HepG2 (cell line): ENCODE measurements around the gene TPD52L2. TPM values are rescaled to one million over a fixed set of nuclear protein-coding genes. Genes with fewer than 3 reads are reported as not detected.

Source experiments
- HMGXB4 ChIP-seq, 2 experiments: sonication (generic) in 1 of 2; formaldehyde crosslinking in 1 of 2; IDR thresholded peaks; 2 replicates each; pipeline versions ENCODE4 v1.4.0 to v1.6.1; 2018 to 2020; ENCODE audit warnings: missing genetic modification reagents in 2 of 2, borderline replicate concordance in 1 of 2, low read depth in 1 of 2, mild to moderate bottlenecking in 1 of 2, missing biosample characterization in 1 of 2
- NCOA5 ChIP-seq: sonication (generic); formaldehyde crosslinking; IDR thresholded peaks from 2 replicates; pipeline ENCODE4 v1.4.0; 2020; ENCODE audit warnings: missing genetic modification reagents
- NFAT5 ChIP-seq: sonication (generic); formaldehyde crosslinking; IDR thresholded peaks from 2 replicates; pipeline ENCODE4 v1.4.0; 2020; ENCODE audit warnings: missing genetic modification reagents
- PATZ1 ChIP-seq: sonication (generic); formaldehyde crosslinking; IDR thresholded peaks from 2 replicates; pipeline ENCODE4 v1.4.0; 2020; ENCODE audit warnings: missing genetic modification reagents
- RBM22 ChIP-seq: fragments of 200-400 bp; formaldehyde crosslinking; optimal IDR thresholded peaks from 2 replicates; pipeline ENCODE3; 2017; ENCODE audit warnings: mild to moderate bottlenecking, low read length, moderate library complexity
- REL ChIP-seq: sonication (generic); formaldehyde crosslinking; conservative IDR thresholded peaks from 2 replicates; pipeline ENCODE4 v1.8.0; 2022; ENCODE audit warnings: mild to moderate bottlenecking, missing genetic modification reagents, moderate library complexity
- SPEN ChIP-seq: sonication (generic); formaldehyde crosslinking; IDR thresholded peaks from 2 replicates; pipeline ENCODE4 v1.5.1; 2020; ENCODE audit warnings: low read depth, mild to moderate bottlenecking, missing genetic modification reagents
- ZKSCAN8 ChIP-seq: IDR thresholded peaks from 2 replicates; pipeline ENCODE4 v1.6.1; 2016; ENCODE audit warnings: borderline replicate concordance, missing genetic modification reagents, missing compliant biosample characterization
- ZNF24 ChIP-seq: fragments of 450-650 bp; IDR thresholded peaks from 2 replicates; pipeline ENCODE4 v1.6.1; 2017; ENCODE audit warnings: antibody characterized with exemption, mild to moderate bottlenecking
- ZNF251 ChIP-seq: sonication (generic); formaldehyde crosslinking; IDR thresholded peaks from 2 replicates; pipeline ENCODE4 v1.9.0; 2021; ENCODE audit warnings: mild to moderate bottlenecking, missing genetic modification reagents
- ZNF30 ChIP-seq: sonication (generic); formaldehyde crosslinking; IDR thresholded peaks from 2 replicates; pipeline ENCODE4 v1.5.0; 2020; ENCODE audit warnings: mild to moderate bottlenecking, missing genetic modification reagents
- ZNF432 ChIP-seq: sonication (generic); formaldehyde crosslinking; IDR thresholded peaks from 2 replicates; pipeline ENCODE4 v1.5.0; 2020; ENCODE audit warnings: missing genetic modification reagents, mild to moderate bottlenecking, borderline replicate concordance
- ZNF670 ChIP-seq: sonication (generic); formaldehyde crosslinking; IDR thresholded peaks from 2 replicates; pipeline ENCODE4 v1.8.0; 2022; ENCODE audit warnings: mild to moderate bottlenecking, missing genetic modification reagents, borderline replicate concordance
- ZNF782 ChIP-seq: sonication (generic); formaldehyde crosslinking; IDR thresholded peaks from 2 replicates; pipeline ENCODE4 v1.4.0; 2020; ENCODE audit warnings: missing genetic modification reagents, mild to moderate bottlenecking, borderline replicate concordance
- polyA plus RNA-seq, 8 experiments: library from polyadenylated mRNA; depleted of rRNA in 3 of 8; stranded (reverse) in 7 of 8; unstranded in 1 of 8; fragments of >200 nt; fragmentation: Illumina TruSeq in 4 of 8; extraction: Trizol in 4 of 8; gene quantifications; 2 replicates each; pipeline versions ENCODE4 v1.2.1 to v1.2.3, GENCODE V29; 2011 to 2016; ENCODE audit warnings: low read depth in 4 of 8, missing spikeins in 1 of 8, mixed read lengths in 1 of 8; ENCODE audit not compliant: insufficient read depth in 1 of 8
- total RNA-seq, 5 experiments: library from RNA; depleted of rRNA; stranded (reverse); fragments of >200 nt; fragmentation: Illumina TruSeq; extraction: Trizol; gene quantifications; 2 replicates each; pipeline ENCODE4 v1.2.3, GENCODE V29; 2016; ENCODE audit warnings: low read depth in 1 of 5

TPD52L2 gene
- total and polyA plus RNA-seq, 2 of the 13 experiments (the other 11 are each of a cell fraction or from before 2014, with no cell fraction given), result 156 to 184 TPM

GRCh38 chr20:63859166-63859699 is 5.8 kb upstream of the TPD52L2 start (continued):
- TF ChIP-seq NFAT5 (CRISPR knock-in tag) (no peak), HMGXB4 (CRISPR knock-in tag; IDR thresholded peaks at IDR 0.05; ENCODE audit: borderline replicate concordance in 1 of 2, low read depth in 1 of 2) (peak in 1 of 2 experiments; percentile 3; a peak in 1 of 4 replicates), ZKSCAN8 (CRISPR knock-in tag) (no peak), ZNF432 (CRISPR knock-in tag) (no peak), PATZ1 (CRISPR knock-in tag) (no peak), ZNF670 (CRISPR knock-in tag) (no peak), SPEN (CRISPR knock-in tag) (no peak), NCOA5 (CRISPR knock-in tag) (0 out of 2 replicates have a peak, but pooled peaks have one; percentile 73), ZNF251 (CRISPR knock-in tag) (0 out of 2 replicates have a peak, but pooled peaks have one; percentile 86), REL (CRISPR knock-in tag) (no peak), ZNF24 (no peak), ZNF782 (CRISPR knock-in tag) (no peak; the same call in 1 of the 2 replicates), ZNF30 (CRISPR knock-in tag) (no peak), RBM22 (peak; percentile 83)
